K562 (cell line): ENCODE measurements around the gene MYO1D. TPM values are rescaled to one million over a fixed set of nuclear protein-coding genes. Genes with fewer than 3 reads are reported as not detected.

Source experiments
- ATAC-seq: fragments of 200-7000 bp; cut with Tn5 transposase; 3 replicates; pipeline ENCODE4 v1.9.1; 2020; ENCODE audit warnings: moderate library complexity
- BruUV-seq: library from RNA; stranded (reverse); fragments of 400-500 nt; replicated peaks from 2 replicates; lab custom pipeline; 2021; lab: Mats Ljungman, UMichigan
- CTCF ChIA-PET: fragments of 300-600 bp; formaldehyde crosslinking; extraction: SDS; loops from one replicate; lab custom pipeline; 2021; ENCODE audit warnings: low intra/inter-chr PET ratio; lab: Yijun Ruan, JAX
- POLR2A ChIA-PET: fragments of 300-600, 350-650 bp; sonication (Branson Sonifier 250); formaldehyde crosslinking; extraction: SDS; loops from one replicate; lab custom pipeline; 2021; ENCODE audit warnings: antibody characterized with exemption, inconsistent platforms; lab: Yijun Ruan, JAX
- DNase-seq, 4 experiments: peaks; one replicate each; pipeline versions ENCODE4 v3.0.0 to v3.0.0-alpha.2; 2011 to 2018; ENCODE audit warnings: low spot score in 3 of 4, mixed read lengths in 3 of 4; ENCODE audit errors: extremely low read depth in 1 of 4
- FAIRE-seq: peaks from 2 replicates; lab custom pipeline; 2011; peaks lifted over from hg19 to GRCh38; lab: Jason Lieb, UNC
- H2AFZ ChIP-seq: 2 replicates; pipeline ENCODE4 v1.6.0; 2011; ENCODE audit warnings: low read depth, low read length, control low read depth, inconsistent platforms
- H3K27ac ChIP-seq: fragments of 200-600 bp; 3 replicates; pipeline ENCODE4 v1.8.0; 2011; ENCODE audit warnings: low read depth, mild to moderate bottlenecking, control low read depth, inconsistent platforms, low read length, moderate library complexity, mixed read lengths; ENCODE audit errors: extremely low read depth
- H3K27me3 ChIP-seq, 2 experiments: fragments of 300-600 bp in 1 of 2; 2 replicates in 1 of 2; 3 replicates in 1 of 2; pipeline versions ENCODE4 v1.6.0 to v1.8.0; 2011; ENCODE audit warnings: inconsistent platforms in 2 of 2, low read length in 2 of 2, mild to moderate bottlenecking in 1 of 2, mixed read lengths in 1 of 2, moderate library complexity in 1 of 2; ENCODE audit not compliant: control insufficient read depth in 2 of 2, insufficient read depth in 2 of 2
- H3K36me3 ChIP-seq: fragments of 300-600 bp; 3 replicates; pipeline ENCODE4 v1.8.0; 2011; ENCODE audit warnings: mild to moderate bottlenecking, low read length, inconsistent platforms; ENCODE audit not compliant: control insufficient read depth, insufficient read depth
- H3K4me1 ChIP-seq, 2 experiments: fragments of 200-600 bp in 1 of 2; replicated peaks in 1 of 2; 2 replicates in 1 of 2; 3 replicates in 1 of 2; pipeline versions ENCODE4 v1.5.1 to v1.8.0; 2011; ENCODE audit warnings: inconsistent platforms in 2 of 2, low read length in 2 of 2, mild to moderate bottlenecking in 1 of 2, mixed read lengths in 1 of 2, moderate library complexity in 1 of 2; ENCODE audit not compliant: control insufficient read depth in 2 of 2, insufficient read depth in 2 of 2
- H3K4me2 ChIP-seq: 2 replicates; pipeline ENCODE4 v1.6.1; 2011; ENCODE audit warnings: low read length, control low read depth, inconsistent platforms, mixed read lengths; ENCODE audit not compliant: insufficient read depth
- H3K4me3 ChIP-seq: fragments of 200-600 bp; sonication (generic), shearing (Covaris generic); 2 replicates; pipeline ENCODE4 v1.5.1; 2016; ENCODE audit warnings: control low read depth, inconsistent platforms
- H3K79me2 ChIP-seq: fragments of 200-600 bp; 3 replicates; pipeline ENCODE4 v1.8.0; 2011; ENCODE audit warnings: low read length, inconsistent platforms; ENCODE audit not compliant: control insufficient read depth, insufficient read depth
- H3K9ac ChIP-seq, 2 experiments: 2 replicates each; pipeline versions ENCODE4 v1.6.0 to v1.6.1; 2011; ENCODE audit warnings: low read depth in 2 of 2, low read length in 2 of 2, control low read depth in 1 of 2, inconsistent platforms in 1 of 2, mild to moderate bottlenecking in 1 of 2, mixed read lengths in 1 of 2; ENCODE audit not compliant: insufficient read depth in 1 of 2
- H3K9me1 ChIP-seq: one replicate; pipeline ENCODE4 v1.6.0; 2011; ENCODE audit warnings: inconsistent platforms, mild to moderate bottlenecking, low read length, moderate library complexity; ENCODE audit not compliant: control insufficient read depth, insufficient read depth
- H3K9me3 ChIP-seq: replicated peaks from 2 replicates; pipeline ENCODE4 v1.5.1; 2011; ENCODE audit warnings: low read depth, low read length, inconsistent platforms; ENCODE audit not compliant: control insufficient read depth, insufficient read depth
- H4K20me1 ChIP-seq: replicated peaks from 2 replicates; pipeline ENCODE4 v1.6.1; 2011; ENCODE audit warnings: low read length, inconsistent platforms, mixed read lengths; ENCODE audit not compliant: control insufficient read depth, insufficient read depth
- CHD1 ChIP-seq: fragments of 200-600 bp; sonication (generic); IDR thresholded peaks from one replicate; pipeline ENCODE4 v1.6.1; 2012; ENCODE audit warnings: mild to moderate bottlenecking, moderate library complexity, low read length, inconsistent platforms
- DIDO1 ChIP-seq: fragments of 450-650 bp; IDR thresholded peaks from 2 replicates; pipeline ENCODE4 v1.6.1; 2016; ENCODE audit warnings: low read depth, missing biosample characterization, missing genetic modification characterization
- DPF2 ChIP-seq: fragments of 450-650 bp; IDR thresholded peaks from 2 replicates; pipeline ENCODE4 v1.6.1; 2016
- HDAC3 ChIP-seq: fragments of 450-650 bp; IDR thresholded peaks from 2 replicates; pipeline ENCODE4 v1.6.1; 2018; ENCODE audit warnings: borderline replicate concordance, mild to moderate bottlenecking, moderate library complexity; ENCODE audit not compliant: partially characterized antibody
- NCOA2 ChIP-seq, 2 experiments: fragments of 450-650 bp; IDR thresholded peaks; 2 replicates each; pipeline ENCODE4 v1.6.1; 2018; ENCODE audit warnings: mild to moderate bottlenecking in 2 of 2, moderate library complexity in 1 of 2; ENCODE audit not compliant: partially characterized antibody in 2 of 2
- TEAD1 ChIP-seq, 2 experiments: fragments of 450-650 bp in 1 of 2; sonication (generic) in 1 of 2; formaldehyde crosslinking; IDR thresholded peaks; 2 replicates each; pipeline versions ENCODE4 v1.4.0 to v1.8.0; 2020 to 2022; ENCODE audit warnings: mild to moderate bottlenecking in 2 of 2, missing genetic modification reagents in 1 of 2
- ZNF12 ChIP-seq: sonication (generic); formaldehyde crosslinking; IDR thresholded peaks from 2 replicates; pipeline ENCODE4 v1.4.0; 2020; ENCODE audit warnings: mild to moderate bottlenecking, missing genetic modification reagents
- ZNF311 ChIP-seq: fragments of 250-450 bp; sonication (Bioruptor Pico); IDR thresholded peaks from 2 replicates; pipeline ENCODE4 v1.4.0; 2020; ENCODE audit warnings: mild to moderate bottlenecking, moderate library complexity
- WGBS: fragments of 100-300 bp; shearing (Covaris generic); methylation state at CpG from one replicate; pipeline ENCODE4 v1.1.6; 2016; ENCODE audit warnings: low coverage, mixed read lengths; ENCODE audit not compliant: insufficient coverage; ENCODE audit errors: missing lambda C conversion rate; 5-methylcytosine and 5-hydroxymethylcytosine counted together
- in situ Hi-C: fragments of 300-500 bp; cut with MboI; formaldehyde crosslinking; loops from 4 replicates; pipeline ENCODE4 v1.15.0; 2018; ENCODE audit warnings: inconsistent platforms, mixed read lengths
- intact Hi-C: fragments of 100-400 bp; cut with micrococcal nuclease; formaldehyde crosslinking; loops from 2 replicates; pipeline ENCODE4 v1.14.2; 2022
- polyA plus RNA-seq, 8 experiments: library from polyadenylated mRNA; depleted of rRNA in 4 of 8; stranded (reverse) in 5 of 8; unstranded in 3 of 8; fragments of >200 nt; fragmentation: Nextera tagmentation in 2 of 8; fragmentation: Illumina TruSeq in 1 of 8; extraction: Ambion mirVana in 2 of 8; extraction: Trizol in 1 of 8; gene quantifications; 2 replicates each; pipeline versions ENCODE4 v1.2.1 to v1.2.3, GENCODE V29; 2011 to 2014; ENCODE audit warnings: inconsistent platforms in 1 of 8, missing spikeins in 1 of 8
- total RNA-seq, 7 experiments: library from RNA; depleted of rRNA in 6 of 7; stranded (reverse); fragments of >200 nt in 6 of 7; fragmentation: Illumina TruSeq in 2 of 7; extraction: Trizol in 2 of 7; gene quantifications; 2 replicates each; pipeline versions ENCODE4 v1.2.1 to v1.2.3, GENCODE V29; 2011 to 2021; ENCODE audit warnings: low replicate concordance in 1 of 7
- TF ChIP-seq, protein P1 (sequence below), 2 experiments: fragments of 450-650 bp; IDR thresholded peaks; 2 replicates each; pipeline ENCODE4 v1.6.1; 2016
- TF ChIP-seq, protein P2 (sequence below), 2 experiments: fragments of 450-650 bp in 1 of 2; sonication (generic) in 1 of 2; formaldehyde crosslinking in 1 of 2; IDR thresholded peaks; 2 replicates each; pipeline versions ENCODE4 v1.7.1 to v1.9.0; 2016 to 2022; ENCODE audit warnings: inconsistent platforms in 1 of 2, mild to moderate bottlenecking in 1 of 2, missing genetic modification reagents in 1 of 2

The MYO1D gene
- total and polyA plus RNA-seq, 9 of the 15 experiments (the other 6 are each of a cell fraction or from before 2014, with no cell fraction given) = 2.1 to 71.2 (median 45.4) TPM

DNA sequence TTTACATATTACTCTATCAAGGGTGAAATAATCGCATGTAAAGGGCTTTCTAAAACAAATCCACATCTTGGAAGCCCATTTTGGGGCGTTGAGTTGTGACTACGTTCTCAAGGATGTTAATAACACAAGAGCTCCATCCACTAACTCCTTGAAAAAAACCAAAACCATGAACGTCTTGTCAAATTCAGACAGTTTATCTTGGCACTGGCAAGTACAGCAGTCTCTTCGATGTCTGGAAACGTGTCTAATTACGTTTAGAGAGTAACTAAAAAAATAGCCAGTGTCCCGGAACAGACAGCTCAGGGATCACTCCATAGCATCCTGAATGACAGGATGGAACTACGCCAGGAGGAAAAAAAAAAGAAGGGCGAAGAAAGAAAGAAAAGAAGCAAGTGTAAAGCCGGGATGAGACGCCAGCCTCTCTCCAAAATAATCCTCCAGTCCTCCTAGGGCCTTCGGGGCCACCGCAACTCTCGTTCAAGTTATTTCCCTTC lies 954 bp downstream of the MYO1D start:
- Histone ChIP-seq H3K27ac (peak overlapping the region; percentile 88), H3K4me3 (peak overlapping the region; percentile 95), H3K9ac (peak overlapping the region; percentile 68 to 95), H3K4me1 (peaks cover 18 to 27% of the 10 kb centered on the region in 2 experiments), H4K20me1 (no peaks in the 10 kb centered on the region), H3K79me2 (peaks cover 52% of the 10 kb centered on the region), H3K9me3 (no peaks in the 10 kb centered on the region), H3K36me3 (peaks cover 15% of the 10 kb centered on the region; the same call in 2 of the 3 replicates), H3K4me2 (peak overlapping the region; percentile 73), H3K9me1 (no peaks in the 10 kb centered on the region), H2AFZ (peak overlapping the region; percentile 91; the same call in 1 of the 2 replicates), H3K27me3 (no peaks in the 10 kb centered on the region)
- under 1% methylated on average over 12 of the region's 15 CpGs for WGBS
- DNase-seq = no peak
- intact Hi-C loops = loop anchor here (2.0 kb wide), 1 partner anchor 61 kb away; no protein-coding TSS in a partner anchor
- FAIRE-seq = peak; percentile 42
- CTCF ChIA-PET = interaction anchor here (0.7 to 3.8 kb wide), 2 partner anchors 48 to 93 kb away, joined by 3 to 73 read pairs; no protein-coding TSS in a partner anchor
- BruUV-seq = TSS peak; percentile 56
- ATAC-seq = no peak
- in situ Hi-C loops = loop anchor here (10.0 kb wide), 1 partner anchor 91 kb away; no protein-coding TSS in a partner anchor
- POLR2A ChIA-PET = interaction anchor here (0.8 to 6.9 kb wide), 11 partner anchors 8 to 101 kb away, joined by 3 to 51 read pairs (median 7); a partner anchor contains a TSS
- TF ChIP-seq, protein P1, sequence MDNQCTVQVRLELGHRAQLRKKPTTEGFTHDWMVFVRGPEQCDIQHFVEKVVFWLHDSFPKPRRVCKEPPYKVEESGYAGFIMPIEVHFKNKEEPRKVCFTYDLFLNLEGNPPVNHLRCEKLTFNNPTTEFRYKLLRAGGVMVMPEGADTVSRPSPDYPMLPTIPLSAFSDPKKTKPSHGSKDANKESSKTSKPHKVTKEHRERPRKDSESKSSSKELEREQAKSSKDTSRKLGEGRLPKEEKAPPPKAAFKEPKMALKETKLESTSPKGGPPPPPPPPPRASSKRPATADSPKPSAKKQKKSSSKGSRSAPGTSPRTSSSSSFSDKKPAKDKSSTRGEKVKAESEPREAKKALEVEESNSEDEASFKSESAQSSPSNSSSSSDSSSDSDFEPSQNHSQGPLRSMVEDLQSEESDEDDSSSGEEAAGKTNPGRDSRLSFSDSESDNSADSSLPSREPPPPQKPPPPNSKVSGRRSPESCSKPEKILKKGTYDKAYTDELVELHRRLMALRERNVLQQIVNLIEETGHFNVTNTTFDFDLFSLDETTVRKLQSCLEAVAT (IDR thresholded peaks at IDR 0.05) = peak in 1 of 2 experiments; percentile 33; a peak in 1 of 4 replicates
- TF ChIP-seq DPF2 (0 out of 2 replicates have a peak, but pooled peaks have one; percentile 45), CHD1 (peak; percentile 11), NCOA2 (IDR thresholded peaks at IDR 0.05; ENCODE audit: partially characterized antibody in 2 of 2) (no peak), ZNF12 (CRISPR knock-in tag) (no peak), TEAD1 (CRISPR knock-in tag; IDR thresholded peaks at IDR 0.05) (no peak), ZNF311 (CRISPR knock-in tag) (no peak), DIDO1 (tag) (no peak), HDAC3 (no peak)
- TF ChIP-seq, protein P2, sequence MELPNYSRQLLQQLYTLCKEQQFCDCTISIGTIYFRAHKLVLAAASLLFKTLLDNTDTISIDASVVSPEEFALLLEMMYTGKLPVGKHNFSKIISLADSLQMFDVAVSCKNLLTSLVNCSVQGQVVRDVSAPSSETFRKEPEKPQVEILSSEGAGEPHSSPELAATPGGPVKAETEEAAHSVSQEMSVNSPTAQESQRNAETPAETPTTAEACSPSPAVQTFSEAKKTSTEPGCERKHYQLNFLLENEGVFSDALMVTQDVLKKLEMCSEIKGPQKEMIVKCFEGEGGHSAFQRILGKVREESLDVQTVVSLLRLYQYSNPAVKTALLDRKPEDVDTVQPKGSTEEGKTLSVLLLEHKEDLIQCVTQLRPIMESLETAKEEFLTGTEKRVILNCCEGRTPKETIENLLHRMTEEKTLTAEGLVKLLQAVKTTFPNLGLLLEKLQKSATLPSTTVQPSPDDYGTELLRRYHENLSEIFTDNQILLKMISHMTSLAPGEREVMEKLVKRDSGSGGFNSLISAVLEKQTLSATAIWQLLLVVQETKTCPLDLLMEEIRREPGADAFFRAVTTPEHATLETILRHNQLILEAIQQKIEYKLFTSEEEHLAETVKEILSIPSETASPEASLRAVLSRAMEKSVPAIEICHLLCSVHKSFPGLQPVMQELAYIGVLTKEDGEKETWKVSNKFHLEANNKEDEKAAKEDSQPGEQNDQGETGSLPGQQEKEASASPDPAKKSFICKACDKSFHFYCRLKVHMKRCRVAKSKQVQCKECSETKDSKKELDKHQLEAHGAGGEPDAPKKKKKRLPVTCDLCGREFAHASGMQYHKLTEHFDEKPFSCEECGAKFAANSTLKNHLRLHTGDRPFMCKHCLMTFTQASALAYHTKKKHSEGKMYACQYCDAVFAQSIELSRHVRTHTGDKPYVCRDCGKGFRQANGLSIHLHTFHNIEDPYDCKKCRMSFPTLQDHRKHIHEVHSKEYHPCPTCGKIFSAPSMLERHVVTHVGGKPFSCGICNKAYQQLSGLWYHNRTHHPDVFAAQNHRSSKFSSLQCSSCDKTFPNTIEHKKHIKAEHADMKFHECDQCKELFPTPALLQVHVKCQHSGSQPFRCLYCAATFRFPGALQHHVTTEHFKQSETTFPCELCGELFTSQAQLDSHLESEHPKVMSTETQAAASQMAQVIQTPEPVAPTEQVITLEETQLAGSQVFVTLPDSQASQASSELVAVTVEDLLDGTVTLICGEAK (IDR thresholded peaks at IDR 0.05) = peak; percentile 36; the same call in 1 of the 2 replicates
- TF ChIP-seq, protein P2 (CRISPR knock-in tag; IDR thresholded peaks at IDR 0.05) = no peak
